A549 treated with AZD9567 at 1 μM for 4 hours (cell line): ENCODE measurements around the gene RUFY4. TPM values are rescaled to one million over a fixed set of nuclear protein-coding genes. Genes with fewer than 3 reads are reported as not detected.

Experiments
- total RNA-seq: library from RNA; stranded (reverse); fragments of 200-300 nt; extraction: Qiagen RNA extraction; gene quantifications from 5 replicates; pipeline ENCODE4 v1.2.3, GENCODE V29; 2022; ENCODE audit not compliant: insufficient read depth

The RUFY4 gene
- total RNA-seq, result 0.02 to 0.12 TPM in 2 of 5 replicates, not detected in the others

GRCh38 chr2:218068721-218069334, at the start of gene RUFY4:
TSS of gene RUFY4 (plus strand) at chr2:218069253. CDS start at chr2:218070606, 1,353 bp downstream.

GRCh38 chr2:218125626-218126080, 56.6 kb downstream of the RUFY4 start, which contains the start of gene CXCR2:
TSS of gene CXCR2 (plus strand) at chr2:218126028. CDS start at chr2:218134802, 8,774 bp downstream.

Other genes starting within 250 kb of the RUFY4 start
- 6.2 to 13.3 TPM (median 10.3 TPM) in 5 replicates for gene TNS1, start 66.3 kb upstream of the RUFY4 start, total RNA-seq
- gene CXCR2, start 56.8 kb downstream of the RUFY4 start, total RNA-seq, result 0.10 TPM in 1 of 5 replicates, not detected in the others
- not detected in 5 replicates for gene CXCR1, start 97.7 kb downstream of the RUFY4 start, total RNA-seq
- 273 to 294 TPM (median 291 TPM) in 5 replicates for gene ARPC2, start 147.9 kb downstream of the RUFY4 start, total RNA-seq
- 0.19 to 0.29 TPM (median 0.22 TPM) in 4 of 5 replicates, not detected in the other for gene GPBAR1, start 191.8 kb downstream of the RUFY4 start, total RNA-seq
- 131 to 171 TPM (median 135 TPM) in 5 replicates for gene AAMP, start 200.9 kb downstream of the RUFY4 start, total RNA-seq
- 65.7 to 70.1 TPM (median 68.5 TPM) in 5 replicates for gene PNKD, start 201.3 kb downstream of the RUFY4 start, total RNA-seq
- gene TMBIM1, start 223.2 kb downstream of the RUFY4 start, total RNA-seq, result 117 to 170 TPM (median 125 TPM) in 5 replicates